ENCODE measurements around the gene GYS2. TPM values are rescaled to one million over a fixed set of nuclear protein-coding genes. Genes with fewer than 3 reads are reported as not detected.

GYS2 gene
- total RNA-seq: not detected in 2 replicates

GRCh38 chr12:21604245-21605101 lies at the start of gene GYS2:
Gene GYS2 (minus strand): TSS chr12:21604847. CDS start chr12:21604592, 255 bp downstream.

GRCh38 chr12:21526053-21526452 lies 78.6 kb downstream of the GYS2 start, which contains the start of gene SPX:
Gene SPX (plus strand): TSS chr12:21526296. CDS start chr12:21526473, 177 bp downstream.

DNA sequence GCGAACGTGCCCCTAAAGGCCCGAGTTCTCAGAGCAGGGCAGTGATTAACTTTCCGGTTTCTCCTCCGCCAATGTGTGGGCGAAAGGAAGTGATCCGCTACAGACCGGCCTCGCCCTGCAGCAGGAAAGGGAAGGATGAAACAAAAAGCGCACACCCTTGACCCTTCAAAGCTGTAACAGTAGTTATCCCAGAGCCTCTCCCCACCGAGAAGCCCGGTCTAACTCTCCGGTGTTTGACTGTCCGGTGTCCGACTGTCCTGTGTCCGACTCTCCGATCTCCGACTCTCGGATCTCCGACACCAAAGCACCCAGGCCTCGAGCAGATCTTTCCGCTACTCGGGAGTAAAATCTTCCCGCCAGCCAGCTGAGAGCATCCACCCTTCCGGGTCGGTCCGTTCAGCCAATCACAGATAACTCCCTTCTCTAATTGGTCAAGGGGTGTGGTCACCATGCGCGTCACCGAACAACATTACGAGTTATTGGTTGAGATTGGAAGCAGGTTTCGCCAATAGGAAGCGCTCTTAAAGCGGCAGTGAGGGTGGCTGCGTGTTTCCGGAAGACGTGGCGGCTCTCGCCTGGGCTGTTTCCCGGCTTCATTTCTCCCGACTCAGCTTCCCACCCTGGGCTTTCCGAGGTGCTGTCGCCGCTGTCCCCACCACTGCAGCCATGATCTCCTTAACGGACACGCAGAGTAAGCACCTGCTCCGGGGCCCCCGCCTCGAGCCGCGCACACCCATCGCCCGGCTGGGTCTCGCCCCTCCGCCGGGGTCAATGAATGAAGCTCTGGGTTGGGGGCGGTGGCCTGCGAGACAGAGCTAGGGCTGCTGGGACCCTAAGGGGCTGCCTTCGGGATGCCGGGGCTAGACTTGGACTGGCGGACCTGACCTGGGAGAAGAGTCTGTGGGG lies 103.1 kb downstream of the GYS2 start, which contains the start of the genes GOLT1B and RECQL:
Gene GOLT1B (plus strand): TSS at position 532 of the 906 bp plus-strand sequence. CDS start 135 bp downstream, at position 667.
Gene RECQL (minus strand): TSS at position 378 of the 906 bp plus-strand sequence. CDS start 2,065 bp downstream, outside the sequence.

Other genes starting within 250 kb of the GYS2 start
- gene IAPP, start 231.9 kb downstream of the GYS2 start, total RNA-seq: not detected in 2 replicates
- 5.6 and 9.3 TPM in 2 replicates for gene PYROXD1, start 167.2 kb downstream of the GYS2 start, total RNA-seq
- 30.0 and 32.7 TPM in 2 replicates for gene RECQL, start 103.2 kb downstream of the GYS2 start, total RNA-seq
- 28.4 and 36.4 TPM in 2 replicates for gene GOLT1B, start 103.1 kb downstream of the GYS2 start, total RNA-seq
- 0.93 and 10.4 TPM in 2 replicates for gene SPX, start 78.6 kb downstream of the GYS2 start, total RNA-seq
- gene LDHB, start 53.0 kb upstream of the GYS2 start, total RNA-seq: 511 and 601 TPM in 2 replicates
- 0.58 and 2.3 TPM in 2 replicates for gene KCNJ8, start 169.9 kb upstream of the GYS2 start, total RNA-seq

All from pericardium fibroblast (primary cell).